Karpas-422 (cell line): ENCODE data around the gene EIF3K. TPM values are rescaled to one million over a fixed set of nuclear protein-coding genes. Genes with fewer than 3 reads are reported as not detected.

Experiments
- DNase-seq: peaks from one replicate; pipeline ENCODE4 v3.0.0-alpha.2; 2015
- H2AFZ ChIP-seq: fragments of 200-600 bp; sonication (generic); 2 replicates; pipeline ENCODE4 v1.6.1; 2014; ENCODE audit warnings: antibody characterized with exemption, low read length, mixed read lengths
- H3K27ac ChIP-seq: fragments of 200-600 bp; sonication (generic); 2 replicates; pipeline ENCODE4 v1.5.1; 2014; ENCODE audit warnings: mild to moderate bottlenecking, low read length, moderate library complexity
- H3K27me3 ChIP-seq: fragments of 200-600 bp; sonication (generic); 2 replicates; pipeline ENCODE4 v1.6.1; 2014; ENCODE audit warnings: low read length, mixed read lengths
- H3K36me3 ChIP-seq: fragments of 200-600 bp; sonication (generic); 2 replicates; pipeline ENCODE4 v1.6.1; 2014; ENCODE audit warnings: low read length, mixed read lengths; ENCODE audit not compliant: insufficient read depth
- H3K4me1 ChIP-seq: fragments of 200-600 bp; sonication (generic); 2 replicates; pipeline ENCODE4 v1.6.1; 2014; ENCODE audit warnings: mild to moderate bottlenecking, low read length, mixed read lengths
- H3K4me2 ChIP-seq: fragments of 200-600 bp; sonication (generic); 2 replicates; pipeline ENCODE4 v1.6.1; 2014; ENCODE audit warnings: low read length, low read depth, mild to moderate bottlenecking; ENCODE audit not compliant: poor library complexity, severe bottlenecking
- H3K4me3 ChIP-seq: fragments of 200-600 bp; sonication (generic); 2 replicates; pipeline ENCODE4 v1.5.1; 2014; ENCODE audit warnings: mild to moderate bottlenecking, antibody characterized with exemption, low read length, mixed read lengths
- H3K79me2 ChIP-seq: fragments of 200-600 bp; sonication (generic); 2 replicates; pipeline ENCODE4 v1.6.1; 2014; ENCODE audit warnings: mild to moderate bottlenecking, low read length, mixed read lengths
- H3K9ac ChIP-seq: fragments of 200-600 bp; sonication (generic); 2 replicates; pipeline ENCODE4 v1.6.0; 2014; ENCODE audit warnings: low read length
- H3K9me2 ChIP-seq: fragments of 200-600 bp; sonication (generic), shearing (Covaris generic); replicated peaks from 2 replicates; pipeline ENCODE4 v1.6.0; 2014; ENCODE audit warnings: mild to moderate bottlenecking, low read length, moderate library complexity; ENCODE audit not compliant: insufficient read depth
- H3K9me3 ChIP-seq: fragments of 300-700, 200-600 bp; sonication (generic); 2 replicates; pipeline ENCODE4 v1.6.1; 2014; ENCODE audit warnings: low read length, mixed read lengths
- H4K20me1 ChIP-seq: fragments of 200-600 bp; sonication (generic); 2 replicates; pipeline ENCODE4 v1.6.1; 2014; ENCODE audit warnings: mild to moderate bottlenecking, antibody characterized with exemption, low read length, low read depth; ENCODE audit not compliant: insufficient read depth
- total RNA-seq: library from RNA; depleted of rRNA; stranded (reverse); fragments of >200 nt; shearing (Covaris generic); gene quantifications from 2 replicates; pipeline ENCODE4 v1.2.3, GENCODE V29; 2014; ENCODE audit warnings: low replicate concordance

EIF3K gene
- total RNA-seq, 1 experiment from 2014 or later, result 474 TPM

DNA sequence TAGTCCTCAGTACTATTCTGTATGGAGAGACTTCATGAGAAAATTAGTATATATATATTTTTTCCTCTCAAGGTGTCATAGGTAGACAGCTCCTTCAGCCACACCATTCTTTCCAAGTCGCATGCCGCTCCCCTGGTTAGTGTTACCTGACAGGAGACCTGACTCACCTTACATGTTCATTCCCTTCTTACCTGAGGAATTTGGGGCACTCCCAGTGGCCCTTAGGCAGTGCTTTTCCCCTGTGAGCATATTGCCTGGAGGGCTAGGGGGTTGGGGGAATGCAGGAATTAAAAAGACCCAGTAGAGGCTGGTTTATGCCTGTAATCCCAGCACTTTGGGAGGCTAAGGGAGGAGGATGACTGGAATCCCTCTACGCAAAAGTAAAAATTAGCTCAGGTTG lies 19.5 kb downstream of the EIF3K start:
- Histone ChIP-seq H3K4me2 (no peak overlapping the region), H3K36me3 (peaks cover 12% of the 10 kb centered on the region), H3K27ac (peak overlapping the region; percentile 49), H3K27me3 (no peaks in the 10 kb centered on the region), H3K4me1 (peaks cover 37% of the 10 kb centered on the region), H3K9me2 (no peaks in the 10 kb centered on the region), H3K79me2 (no peaks in the 10 kb centered on the region), H3K9me3 (no peaks in the 10 kb centered on the region), H3K9ac (no peak overlapping the region), H3K4me3 (no peak overlapping the region), H2AFZ (no peak overlapping the region), H4K20me1 (no peaks in the 10 kb centered on the region)
- DNase-seq, result no peak

DNA sequence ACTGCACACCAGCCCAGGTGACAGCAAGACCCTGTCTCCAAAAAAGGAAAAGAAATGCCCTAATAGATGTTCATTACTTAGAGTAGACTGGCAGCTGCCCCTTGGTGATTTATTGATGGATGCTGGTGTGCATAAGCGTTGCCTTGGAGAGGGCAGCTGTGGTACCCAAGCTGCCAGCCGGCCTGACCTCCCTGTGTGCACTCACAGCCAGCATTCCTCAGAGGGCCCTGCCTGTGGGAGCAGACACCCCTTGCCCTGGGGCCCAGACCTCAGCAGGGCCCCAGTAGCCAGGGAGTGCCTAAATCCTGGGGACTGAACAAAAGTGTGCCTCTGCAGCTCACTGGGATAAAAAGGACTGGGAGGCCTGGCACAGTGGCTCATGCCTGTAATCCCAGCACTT lies 20.7 kb downstream of the EIF3K start:
- Histone ChIP-seq H3K9me3 (no peaks in the 10 kb centered on the region), H3K9ac (no peak overlapping the region), H3K79me2 (no peaks in the 10 kb centered on the region), H3K27me3 (no peaks in the 10 kb centered on the region), H2AFZ (no peak overlapping the region), H3K36me3 (peaks cover 12% of the 10 kb centered on the region), H3K4me3 (no peak overlapping the region), H3K9me2 (no peaks in the 10 kb centered on the region), H3K27ac (peak overlapping the region; percentile 49), H4K20me1 (no peaks in the 10 kb centered on the region), H3K4me2 (no peak overlapping the region), H3K4me1 (peaks cover 37% of the 10 kb centered on the region)
- peak; percentile 65 for DNase-seq

- Histone ChIP-seq H3K4me1 (peaks cover 31% of the 10 kb centered on the region), H3K27me3 (no peaks in the 10 kb centered on the region), H3K36me3 (peaks cover 5% of the 10 kb centered on the region), H3K79me2 (no peaks in the 10 kb centered on the region), H4K20me1 (no peaks in the 10 kb centered on the region), H3K9me2 (no peaks in the 10 kb centered on the region), H3K9me3 (no peaks in the 10 kb centered on the region), H3K4me2 (no peak overlapping the region), H2AFZ (no peak overlapping the region), H3K4me3 (no peak overlapping the region), H3K27ac (peak overlapping the region; percentile 49; the same call in 1 of the 2 replicates), H3K9ac (no peak overlapping the region)
- DNase-seq, result no peak
These were observed 21.4 kb downstream of the EIF3K start for GRCh38 chr19:38640368-38640767.

GRCh38 chr19:38642176-38642575 lies 23.2 kb downstream of the EIF3K start:
- Histone ChIP-seq H3K9me2 (no peaks in the 10 kb centered on the region), H3K4me1 (peaks cover 22% of the 10 kb centered on the region), H3K9ac (peak overlapping the region; percentile 39; the same call in 1 of the 2 replicates), H3K9me3 (no peaks in the 10 kb centered on the region), H3K79me2 (no peaks in the 10 kb centered on the region), H3K4me2 (peak overlapping the region; percentile 19), H4K20me1 (no peaks in the 10 kb centered on the region), H2AFZ (no peak overlapping the region), H3K27me3 (no peaks in the 10 kb centered on the region), H3K4me3 (no peak overlapping the region), H3K27ac (peak overlapping the region; percentile 78), H3K36me3 (no peaks in the 10 kb centered on the region)
- no peak for DNase-seq

DNA sequence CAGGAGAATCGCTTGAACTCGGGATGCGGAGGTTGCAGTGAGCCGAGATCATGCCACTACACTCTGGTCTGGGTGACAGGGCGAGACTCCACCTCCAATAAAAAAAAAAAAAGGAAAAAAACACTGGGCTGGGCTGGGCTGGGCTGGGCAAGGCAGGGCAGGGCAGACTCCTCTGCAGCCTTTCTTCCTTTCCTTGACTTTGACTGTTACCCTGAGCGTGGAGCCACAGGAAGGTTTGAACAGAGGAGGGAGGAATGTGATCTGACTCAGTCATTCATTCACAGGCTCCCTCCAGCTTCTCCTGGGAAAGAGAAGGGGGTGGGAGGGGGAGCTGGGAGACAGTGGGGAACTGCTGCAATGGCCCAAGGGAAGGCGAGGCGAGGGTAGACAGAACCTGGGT lies 25.7 kb downstream of the EIF3K start:
- H3K27ac ChIP-seq, result no peak overlapping the region
- peaks cover 22% of the 10 kb centered on the region for H3K79me2 ChIP-seq
- H3K4me3 ChIP-seq, result no peak overlapping the region
- no peak for DNase-seq
- no peak overlapping the region for H2AFZ ChIP-seq
- H3K36me3 ChIP-seq, result no peaks in the 10 kb centered on the region
- no peaks in the 10 kb centered on the region for H3K27me3 ChIP-seq
- peaks cover 19% of the 10 kb centered on the region for H3K4me1 ChIP-seq
- H3K9me2 ChIP-seq, result no peaks in the 10 kb centered on the region
- H4K20me1 ChIP-seq, result peaks cover 4% of the 10 kb centered on the region; the same call in 1 of the 2 replicates
- H3K9me3 ChIP-seq, result no peaks in the 10 kb centered on the region
- H3K9ac ChIP-seq, result no peak overlapping the region
- H3K4me2 ChIP-seq, result no peak overlapping the region

DNA sequence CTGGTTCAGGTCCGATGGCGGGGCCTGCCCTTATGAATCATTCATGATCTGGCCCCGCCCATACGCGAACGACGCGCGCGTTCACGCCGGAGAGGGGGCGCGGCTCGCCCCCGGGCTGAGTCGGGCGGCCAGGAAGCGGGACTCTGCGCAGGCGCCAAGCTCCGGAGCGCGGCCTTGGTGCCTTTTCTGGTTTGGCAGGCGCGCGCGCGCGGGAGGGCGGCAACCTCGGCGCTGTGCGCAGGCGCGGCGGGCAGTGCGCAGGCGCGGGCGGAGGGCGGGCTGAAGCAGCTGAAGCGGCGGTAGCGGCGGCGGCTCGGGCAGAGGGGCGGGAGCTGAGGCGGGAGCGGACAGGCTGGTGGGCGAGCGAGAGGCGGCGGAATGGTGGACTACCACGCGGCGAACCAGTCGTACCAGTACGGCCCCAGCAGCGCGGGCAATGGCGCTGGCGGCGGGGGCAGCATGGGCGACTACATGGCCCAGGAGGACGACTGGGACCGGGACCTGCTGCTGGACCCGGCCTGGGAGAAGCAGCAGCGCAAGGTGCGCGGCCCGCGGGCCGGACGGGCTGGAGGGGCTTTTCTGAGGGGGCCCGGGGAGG lies 28.5 kb downstream of the EIF3K start, which contains the start of gene ACTN4:
TSS of gene ACTN4 (plus strand) at position 282 of the 598 bp plus-strand sequence. CDS start at position 379, 97 bp downstream.
- H3K36me3 ChIP-seq, result no peaks in the 10 kb centered on the region
- peak within 1 kb of the TSS; percentile 66 for H3K27ac ChIP-seq
- H3K27me3 ChIP-seq, result no peaks in the 10 kb centered on the region
- H3K9me3 ChIP-seq, result no peaks in the 10 kb centered on the region
- peak; percentile 99 for DNase-seq
- peak within 1 kb of the TSS; percentile 95 for H3K4me3 ChIP-seq
- H3K4me2 ChIP-seq, result peak within 1 kb of the TSS; percentile 82
- peaks cover 50% of the 10 kb centered on the region for H3K79me2 ChIP-seq
- H3K4me1 ChIP-seq, result peaks cover 37% of the 10 kb centered on the region
- 0 out of 2 replicates have a peak within 1 kb of the TSS, but pooled peaks have one; percentile 8 for H2AFZ ChIP-seq
- peak within 1 kb of the TSS; percentile 92 for H3K9ac ChIP-seq
- H4K20me1 ChIP-seq, result peaks cover 12% of the 10 kb centered on the region
- H3K9me2 ChIP-seq, result no peaks in the 10 kb centered on the region

GRCh38 chr19:38647966-38648768 lies 29.2 kb downstream of the EIF3K start:
- H3K9ac ChIP-seq, result peak overlapping the region; percentile 92
- H3K36me3 ChIP-seq, result no peaks in the 10 kb centered on the region
- H3K79me2 ChIP-seq, result peaks cover 57% of the 10 kb centered on the region
- peak overlapping the region; percentile 95 for H3K4me3 ChIP-seq
- peak; percentile 61 for DNase-seq
- H2AFZ ChIP-seq, result no peak overlapping the region
- no peaks in the 10 kb centered on the region for H3K9me2 ChIP-seq
- no peaks in the 10 kb centered on the region for H3K27me3 ChIP-seq
- peaks cover 39% of the 10 kb centered on the region for H3K4me1 ChIP-seq
- H3K4me2 ChIP-seq, result peak overlapping the region; percentile 82
- peaks cover 12% of the 10 kb centered on the region for H4K20me1 ChIP-seq
- H3K9me3 ChIP-seq, result no peaks in the 10 kb centered on the region
- H3K27ac ChIP-seq, result peak overlapping the region; percentile 66

- peaks cover 12% of the 10 kb centered on the region for H4K20me1 ChIP-seq
- H3K27ac ChIP-seq, result peak overlapping the region; percentile 66
- no peaks in the 10 kb centered on the region for H3K36me3 ChIP-seq
- peak overlapping the region; percentile 92 for H3K9ac ChIP-seq
- no peaks in the 10 kb centered on the region for H3K27me3 ChIP-seq
- H3K4me3 ChIP-seq, result peak overlapping the region; percentile 95
- no peak overlapping the region for H2AFZ ChIP-seq
- H3K4me1 ChIP-seq, result peaks cover 43% of the 10 kb centered on the region
- H3K79me2 ChIP-seq, result peaks cover 63% of the 10 kb centered on the region
- no peak for DNase-seq
- no peaks in the 10 kb centered on the region for H3K9me3 ChIP-seq
- H3K9me2 ChIP-seq, result no peaks in the 10 kb centered on the region
- peak overlapping the region; percentile 82 for H3K4me2 ChIP-seq
These were observed 29.8 kb downstream of the EIF3K start for GRCh38 chr19:38648769-38649304.
